ENCODE data around the gene KIF1A.
"Not testable (repeated sequence)": the region's sequence is repeated elsewhere in the genome, so short reads cannot be mapped to it uniquely, and the experiment has no call there.

The KIF1A gene

GRCh38 chr2:240678909-240679308 is 141.1 kb downstream of the KIF1A start:
- not testable (repeated sequence) for DNase-seq

GRCh38 chr2:240678043-240678442 is 142.0 kb downstream of the KIF1A start:
- DNase-seq = not testable (repeated sequence)

GRCh38 chr2:240675345-240675744 is 144.7 kb downstream of the KIF1A start:
- DNase-seq = not testable (repeated sequence)

GRCh38 chr2:240674461-240675184 is 145.4 kb downstream of the KIF1A start:
- DNase-seq = not testable (repeated sequence)

- DNase-seq = no peak
These were observed 147.3 kb downstream of the KIF1A start for GRCh38 chr2:240672701-240673190.

GRCh38 chr2:240672076-240672700 is 147.8 kb downstream of the KIF1A start:
- no peak for DNase-seq

GRCh38 chr2:240670950-240671349 is 149.1 kb downstream of the KIF1A start:
- no peak for DNase-seq

GRCh38 chr2:240670402-240670801 is 149.6 kb downstream of the KIF1A start:
- DNase-seq = no peak

GRCh38 chr2:240664622-240665021 is 155.4 kb downstream of the KIF1A start:
- DNase-seq = no peak

Measured in DMS153 (cell line).